CD4-positive, alpha-beta T cell treated with Interleukin-10 for 1 hour (primary cell): ENCODE measurements around the gene LRRC45.
A peak's percentile ranks its signal among the peaks of the same experiment; 100 is the strongest.

Experiments used
- DNase-seq: peaks from one replicate; pipeline ENCODE4 v3.0.0-alpha.2; 2020

Gene LRRC45

GRCh38 chr17:82008258-82008940 is 14.7 kb upstream of the LRRC45 start:
- DNase-seq = no peak

- DNase-seq = no peak
Observed at GRCh38 chr17:82008941-82009405, 14.1 kb upstream of the LRRC45 start.

GRCh38 chr17:82009413-82009812 is 13.7 kb upstream of the LRRC45 start:
- DNase-seq = no peak

- no peak for DNase-seq
Observed at GRCh38 chr17:82010575-82011525, 12.3 kb upstream of the LRRC45 start.

GRCh38 chr17:82011617-82012187 is 11.4 kb upstream of the LRRC45 start:
- no peak for DNase-seq

GRCh38 chr17:82012261-82012639 is 10.9 kb upstream of the LRRC45 start:
- DNase-seq = no peak

- no peak for DNase-seq
Observed at GRCh38 chr17:82012640-82013295, 10.3 kb upstream of the LRRC45 start.

- DNase-seq = no peak
Observed at GRCh38 chr17:82013341-82013740, 9.8 kb upstream of the LRRC45 start.

GRCh38 chr17:82013772-82014321 is 9.3 kb upstream of the LRRC45 start:
- no peak for DNase-seq

- no peak for DNase-seq
Observed at GRCh38 chr17:82014432-82014831, 8.7 kb upstream of the LRRC45 start.

GRCh38 chr17:82014971-82015310 is 8.2 kb upstream of the LRRC45 start:
- DNase-seq = no peak

GRCh38 chr17:82015311-82015971 is 7.7 kb upstream of the LRRC45 start:
- DNase-seq = no peak

- DNase-seq = no peak
Observed at GRCh38 chr17:82016061-82016874, 6.8 kb upstream of the LRRC45 start.

- no peak for DNase-seq
Observed at GRCh38 chr17:82016875-82017459, 6.1 kb upstream of the LRRC45 start.

- no peak for DNase-seq
Observed at GRCh38 chr17:82017612-82018151, 5.4 kb upstream of the LRRC45 start.

- DNase-seq = no peak
Observed at GRCh38 chr17:82018152-82018988, 4.7 kb upstream of the LRRC45 start.

GRCh38 chr17:82018989-82019689 is 4.0 kb upstream of the LRRC45 start:
- DNase-seq = no peak

- DNase-seq = peak; percentile 58
Observed at GRCh38 chr17:82019690-82020571, 3.2 kb upstream of the LRRC45 start.
